GM10248 (cell line): ENCODE measurements around the gene FCER2.

Experiments used
- CTCF ChIA-PET: fragments of 300-600 bp; sonication (Branson Sonifier 250); formaldehyde crosslinking; extraction: SDS; loops from one replicate; lab custom pipeline; 2021; ENCODE audit warnings: antibody characterized with exemption; lab: Yijun Ruan, JAX
- POLR2A ChIA-PET: fragments of 350-650 bp; sonication (Branson Sonifier 250); formaldehyde crosslinking; extraction: SDS; loops from one replicate; lab custom pipeline; 2020; ENCODE audit warnings: antibody characterized with exemption; lab: Yijun Ruan, JAX
- DNase-seq: peaks from one replicate; pipeline ENCODE4 v3.0.0; 2012; ENCODE audit errors: extremely low spot score
- CTCF ChIP-seq: IDR thresholded peaks from 2 replicates; pipeline ENCODE4 v1.5.1; 2012; ENCODE audit warnings: mild to moderate bottlenecking, low read depth; ENCODE audit errors: extremely low read depth, missing control alignments, control extremely low read depth

The FCER2 gene

GRCh38 chr19:7705387-7706187 is 3.7 kb upstream of the FCER2 start:
- ChIA-PET POLR2A (interaction anchor here (0.6 kb wide), 1 partner anchor 76 kb away, joined by 3 read pairs; the partner anchor contains the start of genes PET100 and XAB2), CTCF (interaction anchor here (1.0 to 1.7 kb wide), 2 partner anchors 19 to 50 kb away, joined by 3 to 7 read pairs; no protein-coding TSS in a partner anchor)
- DNase-seq, result peak; percentile 76
- TF ChIP-seq CTCF, result no peak

DNA sequence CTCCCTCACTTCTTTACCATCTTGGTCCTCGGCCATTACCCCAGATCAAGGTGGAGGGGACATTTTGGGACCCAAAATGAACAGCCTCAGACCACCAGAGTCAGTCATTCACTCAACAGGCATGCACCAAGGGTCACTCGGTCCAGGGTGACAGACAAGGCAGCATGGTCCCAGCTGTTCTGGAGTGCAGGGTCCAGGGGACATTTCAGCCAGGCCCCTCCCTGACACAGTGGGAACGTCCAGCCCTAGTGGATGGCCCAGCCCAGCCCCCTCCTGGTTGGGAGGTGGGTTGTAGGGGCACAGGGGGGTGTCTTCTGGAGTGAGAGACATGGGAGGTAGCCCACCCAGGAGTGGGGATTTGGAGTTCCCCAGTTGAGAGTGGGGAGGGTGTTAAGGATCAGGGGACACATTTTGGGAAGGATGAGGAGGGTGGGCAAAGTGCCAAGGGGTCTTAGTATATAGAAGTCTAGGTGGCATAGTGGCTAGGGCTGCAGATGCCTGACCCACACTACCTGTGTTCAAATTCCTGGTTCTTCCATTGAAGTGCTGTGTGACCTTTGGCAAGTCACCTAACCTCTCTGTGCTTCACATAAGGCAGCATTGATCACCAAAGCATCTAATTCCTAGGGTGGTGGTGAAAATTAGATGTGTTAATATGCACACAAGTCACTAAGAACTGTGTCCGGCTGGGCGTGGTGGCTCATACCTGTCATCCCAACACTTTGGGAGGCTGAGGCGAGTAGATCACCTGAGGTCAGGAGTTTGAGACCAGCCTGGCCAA is 2.5 kb upstream of the FCER2 start:
- ChIA-PET POLR2A (no interaction called here), CTCF (no interaction called here)
- no peak for DNase-seq
- TF ChIP-seq CTCF, result no peak

DNA sequence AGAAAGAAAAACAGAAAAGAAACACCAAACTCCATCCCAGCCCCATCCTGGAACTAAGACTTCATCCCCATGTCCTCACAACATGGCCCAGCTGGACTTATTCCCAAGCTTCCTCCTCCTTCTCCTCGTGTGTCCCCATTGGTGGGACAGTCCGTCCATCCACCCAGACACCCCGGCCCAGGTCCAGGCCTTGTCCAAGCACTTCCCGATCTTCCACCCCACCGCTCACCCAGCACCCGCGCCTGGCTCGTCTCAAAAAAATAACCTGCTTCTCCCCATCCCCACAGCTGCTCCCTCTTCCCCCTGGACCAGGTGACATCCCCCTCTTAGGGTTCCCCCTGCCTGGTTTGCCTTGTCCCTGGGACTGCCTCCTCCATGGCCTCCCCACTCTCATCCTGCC is 1.4 kb upstream of the FCER2 start:
- POLR2A ChIA-PET, result interaction anchor here (0.7 kb wide), 1 partner anchor 26 kb away, joined by 5 read pairs; the partner anchor contains the start of gene MCEMP1
- TF ChIP-seq CTCF, result no peak
- no peak for DNase-seq
- CTCF ChIA-PET, result no interaction called here

GRCh38 chr19:7701049-7701653 is 780 bp downstream of the FCER2 start:
- no peak for TF ChIP-seq CTCF
- DNase-seq, result no peak
- ChIA-PET POLR2A (interaction anchor here (1.0 to 1.1 kb wide), 2 partner anchors 15 to 65 kb away, joined by 3 to 4 read pairs; no protein-coding TSS in a partner anchor), CTCF (interaction anchor here (0.8 to 5.7 kb wide), 5 partner anchors 12 to 119 kb away, joined by 3 to 47 read pairs (median 4); partner anchors contain the start of gene TRAPPC5)

- DNase-seq, result no peak
- TF ChIP-seq CTCF, result no peak
- CTCF ChIA-PET, result interaction anchor here (1.0 to 5.7 kb wide), 6 partner anchors 14 to 100 kb away, joined by 3 to 47 read pairs (median 4); partner anchors contain the start of gene TRAPPC5
- POLR2A ChIA-PET, result interaction anchor here (0.8 to 1.1 kb wide), 2 partner anchors 12 to 25 kb away, joined by 3 to 9 read pairs; no protein-coding TSS in a partner anchor
Observed at GRCh38 chr19:7699417-7700401, 2.2 kb downstream of the FCER2 start.
